OCI-LY1 (cell line): Measurements from ENCODE around the gene MAN2B1.

Experiments
- EZH2 ChIP-seq: fragments of 200-600 bp; sonication (generic), shearing (Covaris generic); IDR thresholded peaks from 2 replicates; pipeline ENCODE4 v1.8.0; 2017; ENCODE audit warnings: borderline replicate concordance, mixed run types, mild to moderate bottlenecking, antibody characterized with exemption, low read length, moderate library complexity, mixed read lengths
- TF ChIP-seq, protein P1 (sequence below): fragments of 200-600 bp; sonication (generic), shearing (Covaris generic); IDR thresholded peaks from 2 replicates; pipeline ENCODE4 v1.5.1; 2017; ENCODE audit warnings: mild to moderate bottlenecking, antibody characterized with exemption, low read length, moderate library complexity, mixed read lengths

DNA sequence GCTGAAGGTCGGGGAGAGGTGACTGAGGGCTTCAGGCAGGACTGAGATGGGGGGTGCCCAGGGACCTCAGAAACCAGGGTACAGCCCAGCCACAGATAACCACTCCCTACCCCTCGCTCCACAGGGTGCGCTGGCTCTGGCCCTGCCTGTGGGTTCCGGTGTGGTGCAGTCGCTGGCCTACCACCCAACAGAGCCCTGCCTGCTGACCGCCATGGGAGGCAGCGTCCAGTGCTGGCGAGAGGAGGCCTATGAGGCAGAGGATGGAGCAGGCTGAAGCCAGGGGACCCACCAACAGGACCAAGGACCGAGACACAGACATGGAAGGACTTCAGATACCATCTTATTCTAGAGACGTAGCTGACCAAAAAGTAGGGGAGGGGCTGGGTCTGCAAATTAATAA, 8.9 kb upstream of the MAN2B1 start:
- TF ChIP-seq, protein P1, sequence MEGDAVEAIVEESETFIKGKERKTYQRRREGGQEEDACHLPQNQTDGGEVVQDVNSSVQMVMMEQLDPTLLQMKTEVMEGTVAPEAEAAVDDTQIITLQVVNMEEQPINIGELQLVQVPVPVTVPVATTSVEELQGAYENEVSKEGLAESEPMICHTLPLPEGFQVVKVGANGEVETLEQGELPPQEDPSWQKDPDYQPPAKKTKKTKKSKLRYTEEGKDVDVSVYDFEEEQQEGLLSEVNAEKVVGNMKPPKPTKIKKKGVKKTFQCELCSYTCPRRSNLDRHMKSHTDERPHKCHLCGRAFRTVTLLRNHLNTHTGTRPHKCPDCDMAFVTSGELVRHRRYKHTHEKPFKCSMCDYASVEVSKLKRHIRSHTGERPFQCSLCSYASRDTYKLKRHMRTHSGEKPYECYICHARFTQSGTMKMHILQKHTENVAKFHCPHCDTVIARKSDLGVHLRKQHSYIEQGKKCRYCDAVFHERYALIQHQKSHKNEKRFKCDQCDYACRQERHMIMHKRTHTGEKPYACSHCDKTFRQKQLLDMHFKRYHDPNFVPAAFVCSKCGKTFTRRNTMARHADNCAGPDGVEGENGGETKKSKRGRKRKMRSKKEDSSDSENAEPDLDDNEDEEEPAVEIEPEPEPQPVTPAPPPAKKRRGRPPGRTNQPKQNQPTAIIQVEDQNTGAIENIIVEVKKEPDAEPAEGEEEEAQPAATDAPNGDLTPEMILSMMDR: no peak
- TF ChIP-seq EZH2: no peak
